HG02623 (cell line): Measurements from ENCODE around the gene RPL13.

Experiments
- ATAC-seq: cut with Tn5 transposase; IDR thresholded peaks from one replicate; pipeline ENCODE4 v1.9.1; 2021; ENCODE audit warnings: moderate library complexity; ENCODE audit not compliant: unreplicated experiment

Gene RPL13

GRCh38 chr16:89595330-89596060 lies 35.0 kb downstream of the RPL13 start:
- no peak for ATAC-seq

- no peak for ATAC-seq
These were observed 35.7 kb downstream of the RPL13 start for GRCh38 chr16:89596061-89596689.

- ATAC-seq = no peak
These were observed 36.6 kb downstream of the RPL13 start for GRCh38 chr16:89596957-89597649.

GRCh38 chr16:89598199-89598598 lies 37.7 kb downstream of the RPL13 start:
- no peak for ATAC-seq

GRCh38 chr16:89599451-89599858 lies 39.0 kb downstream of the RPL13 start:
- no peak for ATAC-seq

- ATAC-seq = no peak
These were observed 39.4 kb downstream of the RPL13 start for GRCh38 chr16:89599902-89600301.

- ATAC-seq = no peak
These were observed 39.9 kb downstream of the RPL13 start for GRCh38 chr16:89600427-89600826.

GRCh38 chr16:89600956-89601355 lies 40.5 kb downstream of the RPL13 start:
- ATAC-seq = no peak

GRCh38 chr16:89601906-89602272 lies 41.4 kb downstream of the RPL13 start:
- ATAC-seq = no peak

GRCh38 chr16:89602273-89602951 lies 41.9 kb downstream of the RPL13 start:
- ATAC-seq = no peak

- no peak for ATAC-seq
These were observed 42.6 kb downstream of the RPL13 start for GRCh38 chr16:89602952-89603590.

- no peak for ATAC-seq
These were observed 44.3 kb downstream of the RPL13 start for GRCh38 chr16:89604764-89605163.

- no peak for ATAC-seq
These were observed 44.9 kb downstream of the RPL13 start for GRCh38 chr16:89605186-89605970.

GRCh38 chr16:89606006-89606405 lies 45.5 kb downstream of the RPL13 start:
- no peak for ATAC-seq

- ATAC-seq = no peak
These were observed 47.0 kb downstream of the RPL13 start for GRCh38 chr16:89607453-89607852.

- no peak for ATAC-seq
These were observed 47.7 kb downstream of the RPL13 start for GRCh38 chr16:89607937-89608740.

GRCh38 chr16:89610108-89610453 lies 49.6 kb downstream of the RPL13 start:
- no peak for ATAC-seq

- ATAC-seq = no peak
These were observed 52.1 kb downstream of the RPL13 start for GRCh38 chr16:89612415-89613166.
